Measurements from ENCODE around the gene CPA1.

Gene CPA1

DNA sequence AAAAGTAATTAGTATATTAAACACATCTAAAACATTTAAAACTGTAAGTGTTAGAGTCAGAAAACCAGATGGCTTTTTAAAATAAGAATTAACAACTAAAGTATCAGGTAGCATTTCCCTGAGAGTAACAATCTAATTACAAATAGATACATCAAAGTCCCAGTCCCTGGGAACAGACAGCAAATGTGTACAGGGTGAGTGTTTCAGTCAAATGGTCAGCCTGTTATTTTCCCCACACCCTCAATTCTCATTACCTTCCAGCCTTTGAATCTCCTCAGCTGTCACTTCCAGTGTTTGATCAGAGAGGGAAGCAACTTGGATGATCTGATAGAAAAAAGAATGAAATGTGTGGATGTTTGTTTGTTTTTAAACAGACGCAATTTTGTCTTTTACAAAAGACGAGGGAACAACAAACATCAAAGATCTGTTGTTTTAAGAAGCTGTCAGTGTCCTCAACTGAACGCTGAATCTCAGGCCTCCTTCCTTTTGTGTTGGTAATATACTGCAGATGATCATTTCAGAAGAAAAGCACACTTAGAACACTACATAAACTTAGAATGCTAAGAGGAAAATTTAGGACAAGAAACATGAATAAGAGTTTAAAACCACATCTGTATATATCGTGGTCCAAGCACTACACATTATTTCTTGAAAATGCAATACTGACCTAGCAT, 30.7 kb downstream of the CPA1 start:
- no peak for DNase-seq (ENCODE audit: low read depth)
- no peak for TF ChIP-seq CTCF (IDR thresholded peaks at IDR 0.05; ENCODE audit: low read depth, low read length, missing control alignments)
- no peak overlapping the region for H3K4me3 ChIP-seq (ENCODE audit: low read depth, low read length)

GRCh38 chr7:130413201-130413600, 32.9 kb downstream of the CPA1 start:
- TF ChIP-seq CTCF (IDR thresholded peaks at IDR 0.05; ENCODE audit: low read depth, low read length, missing control alignments), result no peak
- no peak for DNase-seq (ENCODE audit: low read depth)

GRCh38 chr7:130415006-130415405, 34.7 kb downstream of the CPA1 start:
- no peak overlapping the region for H3K4me3 ChIP-seq (ENCODE audit: low read depth, low read length)
- DNase-seq (ENCODE audit: low read depth), result no peak
- no peak for TF ChIP-seq CTCF (IDR thresholded peaks at IDR 0.05; ENCODE audit: low read depth, low read length, missing control alignments)

More at GRCh38 chr7:130413201-130413600, 32.9 kb downstream of the CPA1 start:
- no peak overlapping the region for H3K4me3 ChIP-seq (ENCODE audit: low read depth, low read length)

DNA sequence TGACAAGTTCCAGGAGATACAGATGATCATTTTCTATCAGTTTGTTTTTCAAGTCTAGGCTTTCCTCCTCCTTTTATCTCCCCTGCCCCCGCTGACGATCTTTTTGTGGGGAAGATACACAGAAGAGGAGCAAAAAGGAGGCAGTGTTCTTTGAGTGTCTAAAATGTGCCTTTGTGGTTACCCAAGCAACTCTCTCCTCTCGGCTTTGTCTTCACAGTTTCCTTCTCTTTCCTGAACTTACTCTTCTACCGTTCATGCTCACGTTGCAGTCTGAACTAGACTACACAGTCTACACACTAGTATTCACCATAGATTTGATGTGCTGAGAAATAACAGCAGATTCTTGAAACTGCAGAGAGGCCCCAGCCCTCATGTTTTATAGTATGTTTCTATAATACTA, 36.9 kb downstream of the CPA1 start:
- TF ChIP-seq CTCF (IDR thresholded peaks at IDR 0.05; ENCODE audit: low read depth, low read length, missing control alignments), result no peak
- no peak for DNase-seq (ENCODE audit: low read depth)
- no peak overlapping the region for H3K4me3 ChIP-seq (ENCODE audit: low read depth, low read length)

DNA sequence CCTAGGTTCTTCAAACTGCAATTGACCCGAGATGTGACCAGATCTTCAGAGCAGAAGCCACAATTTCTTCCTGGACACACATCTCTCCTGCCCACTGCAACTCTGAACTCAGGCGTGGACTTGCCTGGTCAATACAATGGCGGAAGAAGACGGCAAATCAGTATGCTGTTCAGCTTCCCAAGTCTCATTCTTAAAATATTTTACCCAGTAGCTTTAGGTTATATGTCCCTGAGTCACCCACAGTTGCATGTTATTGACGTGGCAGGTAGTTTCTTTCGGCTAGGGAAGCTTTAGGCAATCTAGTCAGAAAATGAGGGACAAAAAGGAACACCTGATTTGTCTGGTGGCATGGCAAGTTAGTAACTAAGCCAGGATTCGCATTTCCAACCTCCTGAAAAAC, 38.0 kb downstream of the CPA1 start:
- no peak overlapping the region for H3K4me3 ChIP-seq (ENCODE audit: low read depth, low read length)
- no peak for TF ChIP-seq CTCF (IDR thresholded peaks at IDR 0.05; ENCODE audit: low read depth, low read length, missing control alignments)
- no peak for DNase-seq (ENCODE audit: low read depth)

DNA sequence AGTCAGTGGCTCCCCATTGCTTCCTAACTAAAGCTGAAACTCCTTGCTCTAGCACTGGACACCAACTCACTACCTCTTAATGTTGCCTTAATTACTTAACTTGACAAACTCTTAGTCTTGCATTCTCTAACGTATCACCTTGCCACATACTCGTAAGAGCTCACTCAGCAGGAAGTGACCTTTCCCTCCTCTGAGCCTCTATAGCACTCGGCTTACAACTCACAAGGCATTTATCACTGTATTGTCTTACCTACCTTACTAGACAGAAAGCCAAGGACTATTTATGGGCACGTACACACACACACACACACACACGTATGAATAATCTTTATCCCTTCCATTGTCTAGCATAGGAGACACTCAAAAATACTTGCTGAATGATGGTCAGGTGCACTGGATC, 39.4 kb downstream of the CPA1 start:
- no peak for TF ChIP-seq CTCF (IDR thresholded peaks at IDR 0.05; ENCODE audit: low read depth, low read length, missing control alignments)
- DNase-seq (ENCODE audit: low read depth), result no peak
- no peak overlapping the region for H3K4me3 ChIP-seq (ENCODE audit: low read depth, low read length)

GRCh38 chr7:130420943-130421578, 40.8 kb downstream of the CPA1 start:
- H3K4me3 ChIP-seq (ENCODE audit: low read depth, low read length), result no peak overlapping the region
- TF ChIP-seq CTCF (IDR thresholded peaks at IDR 0.05; ENCODE audit: low read depth, low read length, missing control alignments), result no peak
- no peak for DNase-seq (ENCODE audit: low read depth)
